Epithelial cell of esophagus (primary cell): ENCODE data around the gene EGFL7.

Experiments
- DNase-seq: peaks from one replicate; pipeline ENCODE4 v3.0.0; 2010; ENCODE audit warnings: low read depth
- H3K4me3 ChIP-seq: 2 replicates; pipeline ENCODE4 v1.5.1; 2011; ENCODE audit warnings: mild to moderate bottlenecking, low read length, control low read depth
- CTCF ChIP-seq: IDR thresholded peaks from 2 replicates; pipeline ENCODE4 v1.5.1; 2011; ENCODE audit warnings: low read depth, mild to moderate bottlenecking, low read length, control low read depth, inconsistent platforms; ENCODE audit not compliant: insufficient read depth; ENCODE audit errors: missing control alignments

The EGFL7 gene

GRCh38 chr9:136659861-136660784 is 2.6 kb upstream of the EGFL7 start:
- no peak for TF ChIP-seq CTCF
- DNase-seq = no peak
- no peak overlapping the region for H3K4me3 ChIP-seq

DNA sequence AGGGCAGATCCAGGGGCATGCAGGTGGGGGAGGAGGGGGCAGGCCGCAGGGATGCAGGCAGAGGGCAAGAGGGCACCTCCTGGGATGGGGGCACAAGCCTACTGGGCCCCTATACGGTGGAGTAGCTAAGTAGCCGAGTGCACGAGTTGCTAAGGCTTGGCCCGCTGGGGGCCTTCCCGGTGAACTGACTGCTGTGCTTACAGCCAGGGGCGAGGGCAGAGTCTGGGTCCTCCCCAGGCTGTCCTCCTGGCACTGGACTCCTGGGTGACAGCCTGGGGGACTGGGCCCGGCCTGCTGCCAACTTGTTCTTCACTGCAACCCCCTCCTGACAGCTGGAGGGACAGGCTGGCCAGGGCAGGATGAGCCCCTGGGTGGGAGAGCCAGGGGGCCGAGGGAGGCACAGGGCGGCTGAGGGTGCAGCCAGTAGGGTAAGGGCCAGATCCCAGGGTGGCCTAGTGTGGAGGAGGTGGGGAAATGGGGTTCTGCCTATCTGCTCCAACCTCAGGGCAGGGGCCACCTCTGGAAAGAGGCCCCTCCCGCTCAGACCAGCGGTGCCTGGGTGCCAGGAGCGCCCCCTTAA is 1.7 kb upstream of the EGFL7 start:
- no peak for DNase-seq
- no peak overlapping the region for H3K4me3 ChIP-seq
- TF ChIP-seq CTCF = no peak

DNA sequence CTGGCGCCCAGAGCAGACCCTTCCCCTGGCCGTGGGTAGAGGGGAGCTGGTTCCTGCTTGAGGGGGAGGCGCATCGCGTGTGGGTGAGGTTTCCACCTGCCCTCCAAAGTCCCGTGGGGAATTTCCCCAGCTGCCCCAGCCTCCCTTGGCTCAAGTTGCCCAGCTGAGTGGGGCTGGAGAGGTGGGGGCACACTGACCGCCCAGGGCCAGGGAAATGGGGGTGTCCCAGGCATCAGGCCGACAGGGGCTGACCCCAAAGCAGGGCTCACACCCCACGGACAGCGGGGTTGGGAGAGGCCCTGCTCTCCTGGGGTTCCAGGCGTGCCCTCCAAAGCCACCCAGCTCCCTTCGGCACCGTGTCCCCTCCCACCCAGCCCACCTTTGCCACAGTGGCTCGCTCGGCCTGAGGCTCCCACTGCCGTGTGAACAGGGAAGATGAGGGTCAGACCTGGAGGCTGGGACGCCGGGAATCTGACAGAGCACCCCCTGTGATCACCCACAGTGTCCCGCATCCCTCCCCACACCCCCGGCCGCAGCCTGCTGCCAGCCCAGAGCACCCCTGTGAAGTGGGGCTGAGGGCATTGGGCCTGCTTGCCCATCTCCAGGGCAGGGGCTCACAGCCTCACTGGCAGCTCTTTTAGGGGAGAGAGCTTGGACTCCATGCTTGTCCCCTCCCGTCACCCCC is 933 bp upstream of the EGFL7 start:
- no peak overlapping the region for H3K4me3 ChIP-seq
- no peak for TF ChIP-seq CTCF
- no peak for DNase-seq

- no peak overlapping the region for H3K4me3 ChIP-seq
Measured at GRCh38 chr9:136662326-136662655, 425 bp upstream of the EGFL7 start.

GRCh38 chr9:136664000-136664915 is 1.5 kb downstream of the EGFL7 start:
- no peak for DNase-seq
- no peak overlapping the region for H3K4me3 ChIP-seq
- no peak for TF ChIP-seq CTCF

More at GRCh38 chr9:136662326-136662655, 425 bp upstream of the EGFL7 start:
- TF ChIP-seq CTCF = no peak
- DNase-seq = no peak

- DNase-seq = no peak
Measured at GRCh38 chr9:136665111-136665703, 2.5 kb downstream of the EGFL7 start.

More at GRCh38 chr9:136665111-136665703, 2.5 kb downstream of the EGFL7 start:
- peak overlapping the region; percentile 14 for H3K4me3 ChIP-seq
- TF ChIP-seq CTCF = peak; percentile 13
